CD4-positive, alpha-beta T cell (primary cell): ENCODE measurements around the gene LIN37. TPM values are rescaled to one million over a fixed set of nuclear protein-coding genes. Genes with fewer than 3 reads are reported as not detected.
A peak's percentile ranks its signal among the peaks of the same experiment; 100 is the strongest.

ENCODE experiments used
- ATAC-seq: fragments of 200-7000 bp; cut with Tn5 transposase; one replicate; pipeline ENCODE4 v1.10.0; 2022; ENCODE audit warnings: mild to moderate bottlenecking; ENCODE audit not compliant: poor library complexity
- CTCF ChIA-PET: fragments of 350-600 bp; sonication (Branson Sonifier 250); formaldehyde crosslinking; loops from one replicate; lab custom pipeline; 2021; ENCODE audit warnings: antibody characterized with exemption, inconsistent platforms; lab: Charles Lee
- POLR2A ChIA-PET: fragments of 350-600 bp; sonication (Branson Sonifier 250); formaldehyde crosslinking; loops from one replicate; lab custom pipeline; 2021; ENCODE audit warnings: antibody characterized with exemption, inconsistent platforms; lab: Charles Lee
- DNase-seq, 14 experiments: peaks; one replicate each; pipeline ENCODE4 v3.0.0-alpha.2; 2013 to 2020; ENCODE audit warnings: mixed read lengths in 2 of 14
- H3K27ac ChIP-seq, 2 donors: one replicate each; pipeline versions ENCODE4 v1.5.1 to v1.7.0; 2013; ENCODE audit warnings: low read length in 2 of 2, low read depth in 1 of 2, mild to moderate bottlenecking in 1 of 2
- H3K27me3 ChIP-seq, 2 experiments: 1 replicate in 1 of 2; 2 replicates in 1 of 2; pipeline versions ENCODE4 v1.6.1 to v1.7.0; 2013; ENCODE audit warnings: low read length in 2 of 2, control low read depth in 1 of 2, mild to moderate bottlenecking in 1 of 2, moderate library complexity in 1 of 2; ENCODE audit not compliant: insufficient read depth in 2 of 2, control insufficient read depth in 1 of 2
- H3K36me3 ChIP-seq: one replicate; pipeline ENCODE4 v1.6.1; 2013; ENCODE audit warnings: low read length, control low read depth; ENCODE audit not compliant: insufficient read depth
- H3K4me1 ChIP-seq: one replicate; pipeline ENCODE4 v1.6.1; 2013; ENCODE audit warnings: low read length, control low read depth; ENCODE audit not compliant: insufficient read depth
- H3K4me3 ChIP-seq: one replicate; pipeline ENCODE4 v1.5.1; 2013; ENCODE audit warnings: mild to moderate bottlenecking, low read length, moderate library complexity
- H3K9me3 ChIP-seq, 2 experiments: 1 replicate in 1 of 2; 2 replicates in 1 of 2; pipeline versions ENCODE4 v1.6.1 to v1.7.0; 2013; ENCODE audit warnings: low read length in 2 of 2, mild to moderate bottlenecking in 2 of 2, control low read depth in 1 of 2, moderate library complexity in 1 of 2; ENCODE audit not compliant: control insufficient read depth in 1 of 2, insufficient read depth in 1 of 2
- H3K27ac Mint-ChIP-seq: one replicate; pipeline ENCODE4 v1.8.0; 2020; ENCODE audit warnings: mixed read lengths
- H3K27me3 Mint-ChIP-seq: one replicate; pipeline ENCODE4 v1.8.0; 2021; ENCODE audit warnings: mixed read lengths
- H3K36me3 Mint-ChIP-seq: one replicate; pipeline ENCODE4 v1.8.0; 2021; ENCODE audit warnings: low read depth, mixed read lengths
- H3K4me1 Mint-ChIP-seq: one replicate; pipeline ENCODE4 v1.8.0; 2021; ENCODE audit warnings: low read depth, mixed read lengths
- H3K4me3 Mint-ChIP-seq: one replicate; pipeline ENCODE4 v1.8.0; 2020; ENCODE audit warnings: mild to moderate bottlenecking, mixed read lengths
- H3K9me3 Mint-ChIP-seq: one replicate; pipeline ENCODE4 v1.8.0; 2020; ENCODE audit warnings: mixed read lengths
- CTCF ChIP-seq: fragments of 200-600 bp; IDR thresholded peaks from one replicate; pipeline ENCODE4 v1.8.0; 2022; ENCODE audit warnings: antibody characterized with exemption, mild to moderate bottlenecking
- intact Hi-C, 2 experiments: fragments of 100-400 bp; cut with DNase I in 1 of 2; cut with micrococcal nuclease in 1 of 2; formaldehyde crosslinking; loops; one replicate each; pipeline versions ENCODE4 v1.15.1 to v1.9.0; 2023 to 2025; cut with DNase I, micrococcal nuclease
- total RNA-seq, 174 experiments: library from RNA in 2 of 174; stranded (reverse) in 2 of 174; gene quantifications; one replicate each; pipeline ENCODE4 v1.2.3 and lab custom pipeline; 2021 to 2026

The LIN37 gene
- total RNA-seq, 2 experiments from 2014 or later = 4.8 to 6.0 TPM

DNA sequence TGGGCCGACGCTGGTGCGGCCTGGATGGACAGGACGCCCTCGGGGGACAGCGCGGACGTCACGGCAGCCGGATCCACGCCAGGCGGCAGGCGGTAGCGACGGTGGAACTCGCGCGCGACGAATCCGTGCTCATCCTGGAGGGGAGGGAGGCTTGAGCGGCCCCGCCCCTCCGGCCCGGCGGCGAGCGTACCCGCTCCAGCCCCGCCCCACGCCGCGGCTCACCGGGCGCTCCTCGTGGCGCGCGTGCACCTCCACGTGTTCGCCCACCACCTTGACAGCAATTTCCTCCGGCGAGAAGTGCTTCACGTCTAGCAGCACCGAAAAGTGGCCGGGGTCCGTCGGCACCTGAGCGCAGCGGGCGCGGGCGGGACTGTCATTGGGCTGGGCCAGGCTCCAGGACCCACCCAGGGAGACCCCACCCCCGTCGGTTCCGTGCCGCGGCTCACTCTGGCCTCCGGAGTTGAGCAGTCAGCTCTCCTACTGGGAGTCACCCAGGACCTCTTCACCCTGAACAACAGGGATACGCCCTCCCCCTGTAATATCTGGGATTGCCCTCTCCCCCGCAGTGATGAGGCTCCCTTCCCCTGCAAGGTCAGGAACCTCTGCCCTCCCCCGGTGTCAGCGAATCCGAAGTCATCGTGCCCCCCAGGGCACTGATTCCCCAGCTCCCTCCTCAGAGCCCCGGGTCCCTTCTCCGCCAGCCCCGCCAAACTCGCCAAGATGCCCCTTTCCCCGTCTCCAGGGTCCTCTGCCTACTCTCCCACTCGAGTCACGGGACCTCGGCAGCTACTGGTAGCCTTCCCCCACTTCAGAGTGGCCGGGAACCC is 7.4 kb downstream of the LIN37 start:
- H3K9me3 ChIP-seq = no peaks in the 10 kb centered on the region
- ChIA-PET POLR2A (interaction anchor here (1.0 kb wide), 1 partner anchor 11 kb away, joined by 3 read pairs; no protein-coding TSS in a partner anchor), CTCF (no interaction called here)
- peaks cover 43% of the 10 kb centered on the region for H3K4me1 ChIP-seq
- no peak overlapping the region for H3K27ac ChIP-seq
- Mint-ChIP-seq H3K4me3 (peak overlapping the region; percentile 68), H3K27me3 (peaks cover 15% of the 10 kb centered on the region), H3K36me3 (peaks cover 35% of the 10 kb centered on the region), H3K9me3 (no peaks in the 10 kb centered on the region), H3K4me1 (peaks cover 41% of the 10 kb centered on the region), H3K27ac (no peak overlapping the region)
- H3K36me3 ChIP-seq = peaks cover 35% of the 10 kb centered on the region
- intact Hi-C loops = loop anchor here (5.0 to 10.0 kb wide), 5 partner anchors 38 to 929 kb away; partner anchors contain the start of genes COX6B1 (in 1 of the 2), ETV2 (in 1 of the 2), KMT2B (in 1 of the 2) and ZNF567 (in 1 of the 2)
- DNase-seq = peak; percentile 31 to 85 (median 56)
- H3K27me3 ChIP-seq = peaks cover 0 to 2% of the 10 kb centered on the region in 2 experiments
- no peak overlapping the region for H3K4me3 ChIP-seq
- peak; percentile 5 for ATAC-seq
- TF ChIP-seq CTCF = no peak

- intact Hi-C loops = loop anchor here (1.0 to 10.0 kb wide), 6 partner anchors 8 to 928 kb away; partner anchors contain the start of genes COX6B1 (in 1 of the 2), ETV2 (in 1 of the 2), KMT2B (in 1 of the 2) and LIN37 (in 1 of the 2)
- ATAC-seq = no peak
These were observed 8.2 kb downstream of the LIN37 start, which contains the start of gene HSPB6 for GRCh38 chr19:35756377-35757230. Gene HSPB6, minus strand, starts transcription at chr19:35757029. Its CDS starts 21 bp downstream, at chr19:35757008.

More at GRCh38 chr19:35756377-35757230, 8.2 kb downstream of the LIN37 start, which contains the start of gene HSPB6:
- TF ChIP-seq CTCF = no peak
- H3K9me3 Mint-ChIP-seq = no peaks in the 10 kb centered on the region
- Histone ChIP-seq H3K27me3 (peaks cover 0 to 2% of the 10 kb centered on the region in 2 experiments), H3K4me3 (peak within 1 kb of the TSS; percentile 81), H3K9me3 (no peaks in the 10 kb centered on the region), H3K4me1 (peaks cover 43% of the 10 kb centered on the region), H3K36me3 (peaks cover 36% of the 10 kb centered on the region), H3K27ac (peak within 1 kb of the TSS in 1 of 2 donors; percentile 97)
- H3K27ac Mint-ChIP-seq = peak within 1 kb of the TSS; percentile 88
- H3K27me3 Mint-ChIP-seq = peaks cover 15% of the 10 kb centered on the region
- POLR2A ChIA-PET = interaction anchor here (0.9 to 1.3 kb wide), 5 partner anchors 8 to 54 kb away, joined by 3 to 12 read pairs (median 3); partner anchors contain the start of genes LIN37 and U2AF1L4
- DNase-seq = peak in 1 of 14 experiments; percentile 35
- CTCF ChIA-PET = no interaction called here
- peak within 1 kb of the TSS; percentile 99 for H3K4me3 Mint-ChIP-seq
- H3K4me1 Mint-ChIP-seq = peaks cover 41% of the 10 kb centered on the region
- H3K36me3 Mint-ChIP-seq = peaks cover 39% of the 10 kb centered on the region
